ENCODE measurements around the gene TMEM190.

Gene TMEM190

GRCh38 chr19:55424518-55424917, 47.9 kb downstream of the TMEM190 start:
- no peak for DNase-seq

- no peak for DNase-seq
These were observed 49.4 kb downstream of the TMEM190 start for GRCh38 chr19:55426042-55426441.

All from NCI-H1092 treated with DMSO at 0.1 percent for 48 hours (cell line).